Stimulated activated CD8-positive, alpha-beta memory T cell treated with anti-CD3 and anti-CD28 coated beads, Interleukin-7, amount 100 ng/mL, for 4 hours (primary cell): Measurements from ENCODE around the gene LEP.
A peak's percentile ranks its signal among the peaks of the same experiment; 100 is the strongest.

ENCODE experiments used
- DNase-seq, 2 donors: peaks; one replicate each; pipeline ENCODE4 v3.0.0-alpha.2; 2020; ENCODE audit warnings: low read depth in 2 of 2

Gene LEP

GRCh38 chr7:128240696-128241386 is at the start of gene LEP:
LEP (plus strand) TSS chr7:128241278; CDS start chr7:128252019, 10,741 bp downstream.
- no peak for DNase-seq

- DNase-seq = no peak
Observed at GRCh38 chr7:128192497-128193142, 48.5 kb upstream of the LEP start.

- no peak for DNase-seq
Observed at GRCh38 chr7:128194533-128195282, 46.4 kb upstream of the LEP start.

DNA sequence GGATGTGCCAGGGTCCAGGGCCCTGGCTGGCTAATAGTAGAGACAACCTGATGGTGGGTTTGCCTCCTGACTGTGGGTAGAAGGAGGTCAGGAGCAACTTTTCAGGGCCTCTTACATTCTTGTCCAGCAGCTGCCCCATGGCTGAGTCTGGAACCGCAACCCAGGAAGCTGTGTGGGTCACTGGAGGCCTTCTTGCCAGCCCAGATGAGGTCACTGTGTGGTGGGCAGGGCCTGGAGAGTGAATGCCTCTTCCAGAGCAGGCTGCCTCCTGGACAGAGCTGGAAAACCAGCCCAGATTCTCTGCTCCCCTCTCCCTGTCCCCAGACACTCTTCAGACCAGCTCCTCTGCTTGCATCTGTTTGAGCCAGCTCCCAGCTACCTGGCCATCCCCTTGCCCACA is 43.5 kb upstream of the LEP start:
- DNase-seq = no peak

GRCh38 chr7:128197989-128198580 is 43.0 kb upstream of the LEP start:
- no peak for DNase-seq

DNA sequence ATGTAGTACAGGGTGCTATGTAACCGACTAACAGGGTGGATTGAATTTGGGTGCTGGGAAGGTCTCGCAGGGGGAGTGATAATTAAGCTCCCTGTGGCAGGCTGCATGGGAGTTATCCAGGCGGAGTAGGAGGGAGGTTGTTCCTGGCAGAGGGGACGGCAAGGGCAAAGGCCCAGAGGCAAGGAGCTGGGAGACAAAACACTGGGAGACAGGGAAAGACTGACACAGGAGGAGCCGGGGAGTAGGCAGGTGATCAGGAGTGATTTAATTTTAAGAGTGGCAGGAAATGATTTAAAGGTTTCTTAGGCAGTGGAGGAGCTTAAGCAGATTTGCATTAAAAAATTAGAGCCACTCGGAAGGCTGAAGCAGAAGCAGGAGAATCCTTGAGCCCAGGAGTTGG is 40.7 kb upstream of the LEP start:
- no peak for DNase-seq

DNA sequence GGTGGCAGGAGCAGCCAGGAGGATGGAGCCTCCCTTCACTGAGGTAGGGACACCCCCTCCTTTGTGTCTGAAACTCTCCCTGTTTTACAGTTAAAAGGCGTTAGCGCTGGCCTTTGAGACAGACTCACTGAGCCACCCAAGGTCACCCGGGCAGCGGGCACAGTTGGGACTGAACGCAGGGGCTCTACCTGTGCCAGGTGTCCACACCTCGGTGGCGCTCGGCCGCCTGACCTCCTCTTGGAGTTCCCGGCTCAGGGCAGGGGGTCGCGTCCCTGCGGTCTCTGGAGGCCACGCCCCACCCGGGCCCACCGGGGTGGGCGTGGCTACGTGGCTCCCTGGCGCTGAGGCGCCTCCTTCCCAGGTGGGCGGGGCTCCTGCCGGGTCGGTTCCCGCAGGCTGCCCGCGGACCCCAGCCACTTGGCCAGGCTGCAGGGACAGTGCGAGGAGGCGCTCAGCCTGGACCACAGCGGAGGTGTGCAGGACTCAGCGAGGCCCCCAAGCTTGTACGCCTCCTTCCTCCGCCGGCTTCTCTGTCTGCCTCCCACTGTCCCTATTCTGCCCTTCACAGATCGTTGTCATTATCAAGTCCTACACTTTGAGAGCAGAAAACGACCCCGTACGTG is 39.9 kb upstream of the LEP start:
- DNase-seq = peak in 1 of 2 donors; percentile 10

DNA sequence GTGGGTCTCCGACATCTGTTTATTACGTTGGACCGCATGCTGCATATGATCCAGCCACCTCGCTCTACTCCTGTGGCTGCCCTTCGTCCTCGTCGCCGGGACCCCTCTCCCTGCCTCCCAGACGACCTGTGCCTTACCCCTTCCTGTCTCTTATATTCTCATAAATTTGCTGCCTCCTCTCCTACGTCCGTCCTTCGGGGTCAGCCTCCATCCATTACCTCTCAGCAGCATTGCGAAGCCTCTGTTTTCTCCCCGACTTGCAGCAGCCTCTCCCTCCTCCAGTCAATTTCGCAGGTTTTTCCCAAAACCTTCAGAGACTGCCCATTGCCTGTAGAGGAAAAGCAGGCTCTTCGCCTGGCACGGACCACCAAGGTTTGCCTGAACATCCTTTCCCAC is 39.4 kb upstream of the LEP start:
- DNase-seq = no peak

GRCh38 chr7:128202287-128202957 is 38.7 kb upstream of the LEP start:
- DNase-seq = no peak

- no peak for DNase-seq
Observed at GRCh38 chr7:128203047-128203491, 38.0 kb upstream of the LEP start.

DNA sequence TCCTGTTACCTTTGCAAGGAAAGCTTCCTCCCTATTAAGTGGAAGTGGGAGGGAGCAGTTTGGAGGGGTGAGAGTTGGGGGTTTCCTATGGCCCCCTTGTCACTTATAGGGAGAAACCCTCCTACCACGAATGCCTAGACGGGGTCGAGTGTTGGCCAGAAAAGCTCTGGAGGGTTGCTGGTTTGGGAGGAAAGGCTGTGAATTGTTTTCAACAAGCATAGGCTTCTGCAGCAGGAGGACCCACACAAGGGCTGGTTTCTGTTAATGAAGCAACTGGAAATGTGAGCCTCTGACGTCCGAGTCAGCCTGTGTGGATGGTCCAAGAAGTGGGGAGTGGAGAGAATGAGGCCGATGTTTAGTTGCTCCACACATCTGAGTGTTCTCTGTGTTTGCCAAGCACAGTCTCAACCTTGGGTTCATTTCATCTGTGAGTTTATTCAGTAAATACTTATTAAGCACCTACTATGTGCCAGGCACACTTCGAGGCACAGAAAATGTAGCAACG is 37.3 kb upstream of the LEP start:
- no peak for DNase-seq

DNA sequence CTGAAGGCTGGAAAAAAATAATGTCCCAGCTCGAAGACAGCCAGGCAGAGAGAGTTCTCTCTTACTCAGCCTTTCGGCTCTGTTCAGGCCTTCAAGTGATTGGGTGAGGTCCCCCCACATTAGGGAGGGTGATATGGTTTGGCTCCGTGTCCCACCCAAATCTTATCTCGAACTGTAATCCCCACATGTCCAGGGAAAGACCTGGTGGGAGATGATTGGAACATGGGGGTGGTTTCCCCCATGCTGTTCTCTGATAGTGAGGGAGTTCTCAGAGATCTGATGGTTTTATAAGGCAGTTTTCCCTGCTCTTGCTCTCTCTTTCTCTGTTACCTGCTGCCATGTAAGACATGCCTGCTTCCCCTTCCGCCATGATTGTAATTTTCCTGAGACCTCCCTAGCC is 36.6 kb upstream of the LEP start:
- DNase-seq = no peak

- DNase-seq = no peak
Observed at GRCh38 chr7:128205068-128205467, 36.0 kb upstream of the LEP start.

DNA sequence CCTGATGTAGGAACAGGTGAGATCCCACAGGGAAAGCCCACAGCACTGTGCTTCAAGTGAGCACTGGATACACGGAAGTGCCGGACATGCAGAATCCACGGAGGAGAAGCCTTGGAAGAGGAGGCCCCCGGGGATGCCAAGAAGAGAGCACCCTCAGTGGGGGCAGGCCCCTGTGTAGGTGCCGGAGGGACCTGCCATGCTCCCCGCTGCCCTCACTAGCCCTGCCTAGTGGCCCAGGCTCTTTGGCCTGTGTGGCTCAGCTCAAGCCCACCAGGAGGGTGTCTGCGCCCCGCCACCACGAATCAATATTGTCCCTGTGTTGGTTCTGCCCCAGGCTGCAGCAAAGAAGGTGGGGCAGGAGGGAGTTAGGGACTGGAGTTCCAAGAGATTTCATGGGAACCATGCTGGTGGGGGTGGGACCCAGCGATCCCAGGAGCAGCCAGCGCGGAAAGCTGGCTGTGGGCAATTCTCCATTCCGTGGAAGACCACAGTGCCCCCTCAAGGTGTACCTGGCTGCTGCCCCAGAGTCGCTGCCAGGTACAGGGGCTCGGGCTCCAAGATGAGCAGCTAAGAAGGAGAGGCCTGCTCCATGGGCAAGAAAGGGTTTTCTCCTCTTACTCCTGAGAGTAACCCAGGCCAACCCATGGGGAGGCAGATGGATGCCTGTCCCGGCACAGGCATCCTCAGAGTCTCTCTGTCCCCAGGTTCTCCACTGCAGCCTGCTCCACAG is 34.9 kb upstream of the LEP start:
- DNase-seq = no peak

- DNase-seq = no peak
Observed at GRCh38 chr7:128206747-128207500, 34.2 kb upstream of the LEP start.

DNA sequence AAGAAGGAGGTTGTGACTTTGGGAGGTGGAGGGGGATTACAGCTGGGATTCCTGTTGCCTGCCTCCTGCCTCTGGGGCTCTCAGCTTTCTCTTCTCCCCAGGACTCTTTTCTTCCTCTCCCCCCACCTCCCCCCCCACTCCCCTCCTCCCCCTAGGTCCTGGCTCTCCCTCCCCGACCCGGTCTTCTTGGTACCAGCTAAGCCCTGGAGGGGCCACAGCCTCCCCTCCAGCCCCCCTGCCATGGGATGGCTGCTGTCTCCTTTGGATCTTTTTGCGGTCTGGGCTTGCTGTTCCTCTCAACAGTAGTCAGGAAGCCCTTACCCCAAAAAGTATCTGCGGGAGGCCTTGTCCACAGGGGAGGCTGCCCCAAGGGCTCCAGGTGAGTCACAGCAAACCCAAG is 33.5 kb upstream of the LEP start:
- no peak for DNase-seq

- DNase-seq = peak; percentile 40 to 43
Observed at GRCh38 chr7:128209229-128210035, 31.6 kb upstream of the LEP start.

GRCh38 chr7:128210036-128210347 is 31.1 kb upstream of the LEP start:
- DNase-seq = no peak
